ENCODE results near the gene CORO2B.

GRCh38 chr15:68582864-68583263 is 4.1 kb downstream of the CORO2B start:
- TF ChIP-seq POLR2A (IDR thresholded peaks at IDR 0.05) (no peak), CTCF (IDR thresholded peaks at IDR 0.05) (no peak)
